GM19463 (cell line): ENCODE data around the gene PODN.

Experiments
- ATAC-seq: cut with Tn5 transposase; IDR thresholded peaks from one replicate; pipeline ENCODE4 v1.9.1; 2021; ENCODE audit warnings: mild to moderate bottlenecking, moderate library complexity; ENCODE audit not compliant: unreplicated experiment

Gene PODN

GRCh38 chr1:53130598-53130877 lies 68.5 kb downstream of the PODN start:
- no peak for ATAC-seq

- no peak for ATAC-seq
Observed at GRCh38 chr1:53130878-53131589, 69.0 kb downstream of the PODN start.

DNA sequence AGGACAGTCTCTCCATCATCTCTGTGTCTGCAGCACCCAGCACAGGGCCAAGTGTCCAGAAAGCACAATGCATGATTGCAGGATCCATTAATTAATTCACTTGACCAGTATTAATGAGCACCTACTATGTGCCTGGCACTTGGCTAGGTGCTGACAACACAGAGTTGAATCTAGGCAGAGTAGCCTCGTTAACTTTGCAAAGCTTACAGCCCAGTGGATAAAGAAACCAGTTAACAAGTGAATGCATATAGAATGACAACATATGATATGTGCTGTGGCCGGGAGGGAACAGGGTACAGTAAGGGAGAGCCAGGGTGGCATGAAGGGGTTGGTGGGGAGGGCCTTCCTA lies 69.6 kb downstream of the PODN start:
- ATAC-seq: no peak

DNA sequence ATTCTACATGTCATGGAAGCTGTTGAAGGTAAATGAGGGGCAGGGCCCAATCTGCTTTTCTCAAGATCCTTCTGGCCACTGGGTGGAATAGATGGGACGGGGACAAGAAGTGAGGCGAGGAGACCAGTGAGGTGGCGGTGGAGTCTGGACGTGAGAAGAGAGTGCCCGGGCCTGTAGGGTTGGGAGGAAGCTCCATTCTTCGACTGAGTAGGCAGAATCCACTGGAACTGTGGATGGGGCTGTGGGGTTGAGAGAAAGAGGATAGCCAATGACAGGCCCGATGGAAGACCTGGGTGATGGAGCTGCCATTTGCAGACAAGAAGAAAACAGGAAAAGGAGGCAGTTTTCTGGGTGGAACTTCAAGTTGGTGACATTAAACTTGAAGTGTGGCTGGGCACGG lies 70.2 kb downstream of the PODN start:
- no peak for ATAC-seq

DNA sequence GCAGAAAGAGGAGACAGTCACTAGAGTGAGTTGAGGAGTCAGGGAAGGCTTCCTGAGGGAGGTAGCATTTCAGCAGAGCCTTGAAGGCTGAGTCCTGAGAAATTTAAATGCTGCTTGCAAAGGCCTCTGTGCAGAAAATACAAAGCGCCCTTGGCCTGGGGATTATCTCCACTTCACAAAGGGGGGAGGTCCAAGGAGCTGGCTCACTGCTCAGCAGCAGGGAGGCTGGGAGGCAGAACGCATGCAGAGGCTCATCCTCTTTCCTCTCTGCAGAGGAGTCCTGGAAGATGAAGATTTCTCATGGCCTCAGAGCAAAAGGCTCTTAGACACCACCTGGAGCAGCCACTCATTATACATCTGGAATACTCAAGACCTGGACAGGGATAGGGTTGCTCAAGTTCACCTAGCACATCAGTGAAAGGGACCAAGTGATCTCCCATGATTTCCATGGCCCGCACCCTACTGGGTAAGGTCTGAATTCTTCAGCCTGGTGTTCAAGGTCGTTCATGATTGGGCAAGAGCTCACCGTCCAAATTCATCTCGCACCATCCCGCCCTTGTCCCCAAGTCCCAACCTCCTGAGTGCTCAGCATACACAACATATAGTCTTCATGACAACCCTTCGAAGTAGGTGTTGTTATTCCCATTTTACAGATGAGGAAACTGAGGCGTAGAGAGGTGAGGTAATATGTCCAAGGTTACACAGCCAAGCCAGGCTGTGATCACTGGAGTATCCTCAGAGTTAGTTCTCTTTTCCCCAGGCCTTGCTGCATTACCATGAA lies 71.4 kb downstream of the PODN start:
- ATAC-seq: no peak

DNA sequence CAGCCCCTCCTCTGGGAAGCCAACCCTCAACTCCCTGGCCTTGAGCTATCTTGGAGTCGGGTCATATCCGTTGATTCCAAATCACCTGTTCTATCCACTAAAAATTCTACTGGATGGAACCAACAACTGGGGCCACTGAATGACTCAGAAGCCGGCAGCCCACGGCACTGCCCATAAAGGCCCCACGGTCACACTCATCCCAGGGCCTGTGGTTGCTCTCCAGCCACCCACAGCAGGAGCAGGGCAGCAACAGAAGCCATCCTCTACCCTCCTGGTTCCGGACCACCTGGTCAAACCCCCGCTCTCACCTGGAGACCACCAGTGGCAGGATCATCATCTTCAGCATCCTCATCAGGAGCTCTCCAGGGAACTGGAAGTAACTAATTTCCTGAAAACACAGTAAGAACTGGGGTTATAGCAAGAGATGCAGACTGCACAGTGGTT lies 72.1 kb downstream of the PODN start:
- ATAC-seq: no peak
